ENCODE results near the gene TINAGL1. TPM values are rescaled to one million over a fixed set of nuclear protein-coding genes. Genes with fewer than 3 reads are reported as not detected.

The TINAGL1 gene
- total and polyA plus RNA-seq, 2 of the 13 experiments (the other 11 are each of a cell fraction or from before 2014, with no cell fraction given), result 24.7 to 76.8 TPM

DNA sequence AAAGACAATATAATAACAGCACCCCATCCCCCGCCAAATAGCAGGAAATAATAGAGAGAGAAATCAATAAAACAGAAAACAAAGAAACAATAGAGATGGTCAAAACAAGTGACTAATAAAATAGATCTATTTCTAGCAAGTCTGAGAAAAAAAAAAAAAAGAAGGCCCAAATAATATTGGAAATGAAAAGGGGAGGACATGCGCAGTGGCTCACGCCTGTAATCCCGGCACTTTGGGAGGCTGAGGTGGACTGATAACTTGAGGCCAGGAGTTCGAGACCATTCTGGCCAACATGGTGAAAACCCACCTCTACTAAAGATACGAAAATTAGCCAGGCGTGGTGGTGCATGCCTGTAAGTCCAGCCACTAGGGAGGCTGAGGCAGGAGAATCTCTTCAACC, 22.7 kb downstream of the TINAGL1 start (continued):
- TF ChIP-seq, protein P1, sequence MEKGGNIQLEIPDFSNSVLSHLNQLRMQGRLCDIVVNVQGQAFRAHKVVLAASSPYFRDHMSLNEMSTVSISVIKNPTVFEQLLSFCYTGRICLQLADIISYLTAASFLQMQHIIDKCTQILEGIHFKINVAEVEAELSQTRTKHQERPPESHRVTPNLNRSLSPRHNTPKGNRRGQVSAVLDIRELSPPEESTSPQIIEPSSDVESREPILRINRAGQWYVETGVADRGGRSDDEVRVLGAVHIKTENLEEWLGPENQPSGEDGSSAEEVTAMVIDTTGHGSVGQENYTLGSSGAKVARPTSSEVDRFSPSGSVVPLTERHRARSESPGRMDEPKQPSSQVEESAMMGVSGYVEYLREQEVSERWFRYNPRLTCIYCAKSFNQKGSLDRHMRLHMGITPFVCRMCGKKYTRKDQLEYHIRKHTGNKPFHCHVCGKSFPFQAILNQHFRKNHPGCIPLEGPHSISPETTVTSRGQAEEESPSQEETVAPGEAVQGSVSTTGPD (CRISPR knock-in tag; IDR thresholded peaks at IDR 0.05), result no peak

DNA sequence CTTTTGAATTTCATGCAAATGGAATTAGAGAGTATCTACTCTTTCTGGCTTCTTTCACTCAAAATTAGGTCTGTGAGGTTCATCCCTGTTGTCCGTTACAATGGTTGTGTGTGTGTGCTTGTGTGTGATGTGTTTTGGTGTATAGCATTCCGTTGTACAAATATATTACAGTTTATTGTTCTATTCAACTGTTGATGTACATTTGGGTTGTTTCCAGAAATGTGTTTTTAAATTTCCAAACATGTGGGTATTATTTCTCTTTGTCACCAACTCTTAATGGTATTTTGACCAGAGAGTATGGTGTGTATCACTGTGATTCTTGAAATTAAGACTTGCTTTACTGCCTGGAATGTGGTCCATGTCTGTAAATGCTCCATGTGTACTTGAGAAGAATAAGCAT, 24.3 kb downstream of the TINAGL1 start:
- Histone ChIP-seq H3K9ac (ENCODE audit: insufficient read depth, low read depth, low read length) (no peak overlapping the region), H3K36me3 (replicated peaks in 1 of 2; ENCODE audit: control insufficient read depth in 1 of 2, insufficient read depth in 2 of 2, low read length in 2 of 2) (no peaks in the 10 kb centered on the region), H3K4me3 (replicated peaks in 1 of 3; ENCODE audit: insufficient read depth in 1 of 3, low read depth in 2 of 3, low read length in 3 of 3) (no peak overlapping the region), H3K4me1 (ENCODE audit: insufficient read depth, low read length) (no peaks in the 10 kb centered on the region), H3K9me3 (ENCODE audit: low read length) (no peaks in the 10 kb centered on the region), H3K27ac (ENCODE audit: extremely low read length, insufficient read depth, low read length) (no peak overlapping the region), H4K20me1 (ENCODE audit: insufficient read depth, low read length) (no peaks in the 10 kb centered on the region), H3K79me2 (ENCODE audit: insufficient read depth, low read length) (no peaks in the 10 kb centered on the region), H2AFZ (ENCODE audit: low read length) (no peak overlapping the region), H3K4me2 (ENCODE audit: low read depth, low read length) (no peak overlapping the region), H3K27me3 (ENCODE audit: control insufficient read depth in 1 of 2, insufficient read depth in 2 of 2, low read length in 2 of 2) (no peaks in the 10 kb centered on the region)
- no peak for FAIRE-seq
- intact Hi-C loops (cut with micrococcal nuclease; ENCODE audit: unreplicated experiment), result no loop called here
- ChIA-PET CTCF (ENCODE audit: low intra/inter-chr PET ratio, low total read pairs) (no interaction called here), POLR2A (no interaction called here)
- 21% methylated on average over 2 of the region's 2 CpGs for WGBS (ENCODE audit: low lambda C conversion rate)
- ATAC-seq, result no peak
- in situ Hi-C loops (cut with HindIII; ENCODE audit: extremely low pct_ligation_motif_present, low pct_unique_long_range_greater_than_20kb), result no loop called here
- DNase-seq (ENCODE audit: low spot score), result no peak
- no TSS peak for BruUV-seq (replicated peaks)
- TF ChIP-seq, protein P2, sequence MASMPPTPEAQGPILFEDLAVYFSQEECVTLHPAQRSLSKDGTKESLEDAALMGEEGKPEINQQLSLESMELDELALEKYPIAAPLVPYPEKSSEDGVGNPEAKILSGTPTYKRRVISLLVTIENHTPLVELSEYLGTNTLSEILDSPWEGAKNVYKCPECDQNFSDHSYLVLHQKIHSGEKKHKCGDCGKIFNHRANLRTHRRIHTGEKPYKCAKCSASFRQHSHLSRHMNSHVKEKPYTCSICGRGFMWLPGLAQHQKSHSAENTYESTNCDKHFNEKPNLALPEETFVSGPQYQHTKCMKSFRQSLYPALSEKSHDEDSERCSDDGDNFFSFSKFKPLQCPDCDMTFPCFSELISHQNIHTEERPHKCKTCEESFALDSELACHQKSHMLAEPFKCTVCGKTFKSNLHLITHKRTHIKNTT (CRISPR knock-in tag; IDR thresholded peaks at IDR 0.05), result no peak
- TF ChIP-seq, protein P3, sequence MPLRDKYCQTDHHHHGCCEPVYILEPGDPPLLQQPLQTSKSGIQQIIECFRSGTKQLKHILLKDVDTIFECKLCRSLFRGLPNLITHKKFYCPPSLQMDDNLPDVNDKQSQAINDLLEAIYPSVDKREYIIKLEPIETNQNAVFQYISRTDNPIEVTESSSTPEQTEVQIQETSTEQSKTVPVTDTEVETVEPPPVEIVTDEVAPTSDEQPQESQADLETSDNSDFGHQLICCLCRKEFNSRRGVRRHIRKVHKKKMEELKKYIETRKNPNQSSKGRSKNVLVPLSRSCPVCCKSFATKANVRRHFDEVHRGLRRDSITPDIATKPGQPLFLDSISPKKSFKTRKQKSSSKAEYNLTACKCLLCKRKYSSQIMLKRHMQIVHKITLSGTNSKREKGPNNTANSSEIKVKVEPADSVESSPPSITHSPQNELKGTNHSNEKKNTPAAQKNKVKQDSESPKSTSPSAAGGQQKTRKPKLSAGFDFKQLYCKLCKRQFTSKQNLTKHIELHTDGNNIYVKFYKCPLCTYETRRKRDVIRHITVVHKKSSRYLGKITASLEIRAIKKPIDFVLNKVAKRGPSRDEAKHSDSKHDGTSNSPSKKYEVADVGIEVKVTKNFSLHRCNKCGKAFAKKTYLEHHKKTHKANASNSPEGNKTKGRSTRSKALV (CRISPR knock-in tag; IDR thresholded peaks at IDR 0.05), result no peak
- no peak for TF ChIP-seq TP53 (CRISPR knock-in tag; conservative IDR thresholded peaks at IDR 0.05)
- no peak for TF ChIP-seq SALL1 (CRISPR knock-in tag; IDR thresholded peaks at IDR 0.05)
- no peak for TF ChIP-seq HOXA3 (CRISPR knock-in tag; IDR thresholded peaks at IDR 0.05)
- TF ChIP-seq MAZ (IDR thresholded peaks at IDR 0.05; ENCODE audit: borderline replicate concordance, low read depth, low read length), result no peak
- TF ChIP-seq MAZ (CRISPR knock-in tag; IDR thresholded peaks at IDR 0.05; ENCODE audit: low read depth), result no peak
- TF ChIP-seq ZNF224 (CRISPR knock-in tag; IDR thresholded peaks at IDR 0.05), result no peak
- TF ChIP-seq IRF2 (CRISPR knock-in tag; IDR thresholded peaks at IDR 0.05), result no peak
- TF ChIP-seq ZNF451 (CRISPR knock-in tag; IDR thresholded peaks at IDR 0.05), result no peak
- TF ChIP-seq CHD2 (IDR thresholded peaks at IDR 0.05; ENCODE audit: low read depth, low read length), result no peak
- TF ChIP-seq SP140L (CRISPR knock-in tag; IDR thresholded peaks at IDR 0.05; ENCODE audit: borderline replicate concordance), result no peak
- no peak for TF ChIP-seq LCORL (IDR thresholded peaks at IDR 0.05)
- no peak for TF ChIP-seq LCORL (CRISPR knock-in tag; IDR thresholded peaks at IDR 0.05)
- TF ChIP-seq, protein P4, sequence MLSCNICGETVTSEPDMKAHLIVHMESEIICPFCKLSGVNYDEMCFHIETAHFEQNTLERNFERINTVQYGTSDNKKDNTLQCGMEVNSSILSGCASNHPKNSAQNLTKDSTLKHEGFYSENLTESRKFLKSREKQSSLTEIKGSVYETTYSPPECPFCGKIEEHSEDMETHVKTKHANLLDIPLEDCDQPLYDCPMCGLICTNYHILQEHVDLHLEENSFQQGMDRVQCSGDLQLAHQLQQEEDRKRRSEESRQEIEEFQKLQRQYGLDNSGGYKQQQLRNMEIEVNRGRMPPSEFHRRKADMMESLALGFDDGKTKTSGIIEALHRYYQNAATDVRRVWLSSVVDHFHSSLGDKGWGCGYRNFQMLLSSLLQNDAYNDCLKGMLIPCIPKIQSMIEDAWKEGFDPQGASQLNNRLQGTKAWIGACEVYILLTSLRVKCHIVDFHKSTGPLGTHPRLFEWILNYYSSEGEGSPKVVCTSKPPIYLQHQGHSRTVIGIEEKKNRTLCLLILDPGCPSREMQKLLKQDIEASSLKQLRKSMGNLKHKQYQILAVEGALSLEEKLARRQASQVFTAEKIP (CRISPR knock-in tag; IDR thresholded peaks at IDR 0.05; ENCODE audit: borderline replicate concordance), result no peak
- TF ChIP-seq, protein P5, sequence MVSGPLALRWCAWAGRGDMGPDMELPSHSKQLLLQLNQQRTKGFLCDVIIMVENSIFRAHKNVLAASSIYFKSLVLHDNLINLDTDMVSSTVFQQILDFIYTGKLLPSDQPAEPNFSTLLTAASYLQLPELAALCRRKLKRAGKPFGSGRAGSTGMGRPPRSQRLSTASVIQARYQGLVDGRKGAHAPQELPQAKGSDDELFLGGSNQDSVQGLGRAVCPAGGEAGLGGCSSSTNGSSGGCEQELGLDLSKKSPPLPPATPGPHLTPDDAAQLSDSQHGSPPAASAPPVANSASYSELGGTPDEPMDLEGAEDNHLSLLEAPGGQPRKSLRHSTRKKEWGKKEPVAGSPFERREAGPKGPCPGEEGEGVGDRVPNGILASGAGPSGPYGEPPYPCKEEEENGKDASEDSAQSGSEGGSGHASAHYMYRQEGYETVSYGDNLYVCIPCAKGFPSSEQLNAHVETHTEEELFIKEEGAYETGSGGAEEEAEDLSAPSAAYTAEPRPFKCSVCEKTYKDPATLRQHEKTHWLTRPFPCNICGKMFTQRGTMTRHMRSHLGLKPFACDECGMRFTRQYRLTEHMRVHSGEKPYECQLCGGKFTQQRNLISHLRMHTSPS (CRISPR knock-in tag; IDR thresholded peaks at IDR 0.05; ENCODE audit: low read depth), result no peak
- TF ChIP-seq PHF20 (CRISPR knock-in tag; IDR thresholded peaks at IDR 0.05), result no peak

All from HepG2 (cell line).